ENCODE data around the gene ARHGEF4.

Gene ARHGEF4

GRCh38 chr2:130808482-130809268 lies 28.0 kb upstream of the ARHGEF4 start:
- TF ChIP-seq, protein P1, sequence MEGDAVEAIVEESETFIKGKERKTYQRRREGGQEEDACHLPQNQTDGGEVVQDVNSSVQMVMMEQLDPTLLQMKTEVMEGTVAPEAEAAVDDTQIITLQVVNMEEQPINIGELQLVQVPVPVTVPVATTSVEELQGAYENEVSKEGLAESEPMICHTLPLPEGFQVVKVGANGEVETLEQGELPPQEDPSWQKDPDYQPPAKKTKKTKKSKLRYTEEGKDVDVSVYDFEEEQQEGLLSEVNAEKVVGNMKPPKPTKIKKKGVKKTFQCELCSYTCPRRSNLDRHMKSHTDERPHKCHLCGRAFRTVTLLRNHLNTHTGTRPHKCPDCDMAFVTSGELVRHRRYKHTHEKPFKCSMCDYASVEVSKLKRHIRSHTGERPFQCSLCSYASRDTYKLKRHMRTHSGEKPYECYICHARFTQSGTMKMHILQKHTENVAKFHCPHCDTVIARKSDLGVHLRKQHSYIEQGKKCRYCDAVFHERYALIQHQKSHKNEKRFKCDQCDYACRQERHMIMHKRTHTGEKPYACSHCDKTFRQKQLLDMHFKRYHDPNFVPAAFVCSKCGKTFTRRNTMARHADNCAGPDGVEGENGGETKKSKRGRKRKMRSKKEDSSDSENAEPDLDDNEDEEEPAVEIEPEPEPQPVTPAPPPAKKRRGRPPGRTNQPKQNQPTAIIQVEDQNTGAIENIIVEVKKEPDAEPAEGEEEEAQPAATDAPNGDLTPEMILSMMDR (IDR thresholded peaks at IDR 0.05; ENCODE audit: borderline replicate concordance, insufficient read depth, low read depth, low read length), result no peak
- H3K4me3 ChIP-seq (ENCODE audit: low read depth, low read length), result no peak overlapping the region

GRCh38 chr2:130810490-130810889 lies 26.2 kb upstream of the ARHGEF4 start:
- H3K4me3 ChIP-seq (ENCODE audit: low read depth, low read length), result no peak overlapping the region
- TF ChIP-seq, protein P1 (IDR thresholded peaks at IDR 0.05; ENCODE audit: borderline replicate concordance, insufficient read depth, low read depth, low read length), result no peak

- H3K4me3 ChIP-seq (ENCODE audit: low read depth, low read length), result no peak overlapping the region
- TF ChIP-seq, protein P1 (IDR thresholded peaks at IDR 0.05; ENCODE audit: borderline replicate concordance, insufficient read depth, low read depth, low read length), result no peak
Measured at GRCh38 chr2:130813722-130814121, 23.0 kb upstream of the ARHGEF4 start.

DNA sequence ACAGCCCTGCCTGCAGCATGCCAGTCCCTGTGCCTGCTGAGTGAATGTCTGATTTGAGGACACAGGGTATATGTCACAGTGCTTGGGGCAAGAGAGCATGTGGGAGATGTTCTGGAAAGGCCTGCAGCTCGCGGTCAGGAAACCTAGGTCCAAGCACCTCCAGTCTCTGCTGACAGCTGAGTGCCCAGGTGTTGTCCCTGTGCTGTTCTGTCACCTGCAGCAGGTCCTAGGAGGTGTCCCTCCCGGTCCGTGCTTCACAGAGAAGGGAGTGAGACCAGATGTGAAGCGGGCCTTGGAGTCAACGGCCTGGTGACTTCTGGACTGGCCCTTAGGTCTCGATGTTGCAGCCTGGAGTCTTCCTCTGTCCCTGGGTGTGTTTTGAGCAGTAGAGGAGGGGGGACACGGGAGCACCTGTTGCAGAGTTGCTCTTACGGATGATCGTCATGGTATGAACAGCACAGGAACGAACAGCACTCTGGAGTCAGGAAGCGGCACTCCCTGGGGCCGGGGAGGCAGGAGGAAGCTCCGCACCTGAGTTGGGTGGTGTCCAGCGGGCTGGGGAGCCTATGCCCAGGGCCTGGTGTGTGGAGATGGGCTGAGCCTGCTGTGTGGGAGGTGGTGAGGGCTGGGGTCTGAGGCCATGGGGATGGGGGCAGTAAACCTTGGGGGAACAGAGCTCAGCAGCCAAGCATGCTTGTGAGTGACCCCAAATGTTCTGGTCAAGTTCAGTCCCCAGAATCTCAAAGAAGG lies 21.6 kb upstream of the ARHGEF4 start:
- no peak overlapping the region for H3K4me3 ChIP-seq (ENCODE audit: low read depth, low read length)
- TF ChIP-seq, protein P1 (IDR thresholded peaks at IDR 0.05; ENCODE audit: borderline replicate concordance, insufficient read depth, low read depth, low read length), result no peak

DNA sequence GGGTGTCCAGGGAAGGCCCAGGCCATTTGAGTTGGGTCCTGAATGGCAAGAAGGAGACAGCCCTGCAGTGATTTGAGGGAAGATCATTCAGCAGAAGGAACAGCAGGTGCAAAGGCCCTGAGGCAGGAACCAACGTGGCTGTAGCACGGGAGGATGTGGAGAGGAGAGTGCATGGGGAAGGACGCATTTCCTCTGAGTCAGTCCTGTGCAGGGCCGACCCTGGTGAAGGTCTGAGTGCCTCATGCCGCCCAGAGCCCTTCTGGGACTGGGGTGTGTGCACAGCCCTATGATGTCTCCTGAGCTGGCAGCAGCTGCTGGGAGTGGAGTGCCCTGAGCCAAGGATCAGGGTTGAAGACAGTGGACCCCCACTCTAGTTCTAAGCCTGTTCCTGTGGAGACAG lies 17.9 kb upstream of the ARHGEF4 start:
- TF ChIP-seq, protein P1 (IDR thresholded peaks at IDR 0.05; ENCODE audit: borderline replicate concordance, insufficient read depth, low read depth, low read length), result no peak
- H3K4me3 ChIP-seq (ENCODE audit: low read depth, low read length), result no peak overlapping the region

DNA sequence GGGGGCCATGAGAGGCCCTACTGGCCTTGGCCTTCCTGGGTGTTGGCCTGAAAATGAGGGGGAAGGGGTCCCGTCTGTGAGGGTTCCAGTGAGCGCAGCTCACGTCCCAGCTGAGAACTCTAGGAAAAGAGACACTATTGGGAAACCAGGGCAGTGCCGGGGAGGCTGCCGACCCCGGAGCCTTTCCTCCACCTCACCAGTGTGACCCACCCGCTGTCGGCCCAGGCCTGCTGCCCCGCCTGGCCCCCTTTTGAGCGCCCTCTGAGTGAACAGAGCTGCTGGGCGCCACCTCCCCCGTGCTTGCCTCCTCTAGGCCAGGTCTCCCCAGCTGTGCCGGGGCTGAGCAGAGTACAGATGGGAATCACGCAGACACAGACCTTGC lies 17.5 kb upstream of the ARHGEF4 start:
- TF ChIP-seq, protein P1 (IDR thresholded peaks at IDR 0.05; ENCODE audit: borderline replicate concordance, insufficient read depth, low read depth, low read length), result no peak
- no peak overlapping the region for H3K4me3 ChIP-seq (ENCODE audit: low read depth, low read length)
